ENCODE measurements around the gene NGF.

DNA sequence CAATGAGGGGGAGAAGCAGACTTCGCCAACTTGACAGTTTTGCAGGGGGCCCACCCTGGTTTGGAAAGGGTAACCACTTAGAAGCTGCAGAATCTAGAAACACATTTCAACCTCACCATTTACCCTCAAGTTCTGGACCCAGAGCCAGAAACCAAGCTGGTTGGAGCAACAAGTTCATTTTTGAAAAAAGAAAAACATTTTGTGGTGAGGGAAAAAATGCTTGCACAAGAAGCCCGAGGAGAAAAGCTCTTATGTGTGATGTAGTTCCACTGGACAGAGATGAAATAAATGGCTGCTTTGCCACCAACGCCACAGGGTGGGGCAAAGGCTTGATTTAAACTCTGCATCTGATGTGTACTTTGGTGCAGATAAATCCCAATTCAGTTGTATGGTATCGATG is 10.6 kb upstream of the NGF start:
- TF ChIP-seq CTCF (IDR thresholded peaks at IDR 0.05) (no peak), EP300 (IDR thresholded peaks at IDR 0.05) (no peak), POLR2AphosphoS5 (IDR thresholded peaks at IDR 0.05) (no peak), POLR2A (IDR thresholded peaks at IDR 0.05) (no peak)

Data from stomach (tissue), 4 donors.